Large intestine (tissue), 3 donors: ENCODE measurements around the gene PDSS2. TPM values are rescaled to one million over a fixed set of nuclear protein-coding genes. Genes with fewer than 3 reads are reported as not detected.
"Not testable (repeated sequence)": the region's sequence is repeated elsewhere in the genome, so short reads cannot be mapped to it uniquely, and the experiment has no call there.

Experiments used
- DNase-seq, 2 donors: peaks; one replicate each; pipeline versions ENCODE4 v3.0.0 to v3.0.0-alpha.2; 2013
- H3K27ac ChIP-seq: one replicate; pipeline ENCODE4 v1.5.1; 2013; ENCODE audit warnings: low read length
- H3K27me3 ChIP-seq: 2 replicates; pipeline ENCODE4 v1.6.1; 2013; ENCODE audit warnings: low read length; ENCODE audit not compliant: control insufficient read depth, insufficient read depth
- H3K36me3 ChIP-seq: 2 replicates; pipeline ENCODE4 v1.6.1; 2013; ENCODE audit warnings: low read length; ENCODE audit not compliant: control insufficient read depth, insufficient read depth
- H3K4me1 ChIP-seq: one replicate; pipeline ENCODE4 v1.6.1; 2013; ENCODE audit warnings: low read length; ENCODE audit not compliant: control insufficient read depth, insufficient read depth
- H3K4me3 ChIP-seq: one replicate; pipeline ENCODE4 v1.5.1; 2013; ENCODE audit warnings: low read length
- H3K9me3 ChIP-seq: one replicate; pipeline ENCODE4 v1.6.1; 2013; ENCODE audit warnings: mild to moderate bottlenecking, low read depth, low read length, moderate library complexity; ENCODE audit not compliant: control insufficient read depth
- WGBS: methylation state at CpG from one replicate; pipeline ENCODE4 v1.1.5; 2013; ENCODE audit warnings: low lambda C conversion rate; ENCODE audit not compliant: insufficient coverage; 5-methylcytosine and 5-hydroxymethylcytosine counted together
- polyA plus RNA-seq: library from polyadenylated mRNA; unstranded; fragments of 120-200 nt; gene quantifications from one replicate; pipeline ENCODE4 v1.2.1, GENCODE V29; 2013

The PDSS2 gene
- polyA plus RNA-seq, 1 donor, result 12.8 TPM

GRCh38 chr6:107491138-107491609 is 31.8 kb upstream of the PDSS2 start:
- WGBS, result 7% methylated on average over 3 of the region's 38 CpGs

GRCh38 chr6:107490566-107491137 is 31.3 kb upstream of the PDSS2 start:
- Histone ChIP-seq H3K4me1 (peaks cover 17% of the 10 kb centered on the region), H3K27ac (peak overlapping the region; percentile 43), H3K4me3 (peak overlapping the region; percentile 51), H3K36me3 (no peaks in the 10 kb centered on the region), H3K9me3 (peaks cover 13% of the 10 kb centered on the region), H3K27me3 (peaks cover 65% of the 10 kb centered on the region)
- no peak for DNase-seq
- no CpG with 5 or more reads among the region's 30 CpGs for WGBS

More at GRCh38 chr6:107491138-107491609, 31.8 kb upstream of the PDSS2 start:
- peaks cover 17% of the 10 kb centered on the region for H3K4me1 ChIP-seq
- H3K27ac ChIP-seq, result peak overlapping the region; percentile 43
- H3K9me3 ChIP-seq, result peaks cover 13% of the 10 kb centered on the region
- H3K36me3 ChIP-seq, result no peaks in the 10 kb centered on the region
- peak in 1 of 2 donors; percentile 50 for DNase-seq
- peak overlapping the region; percentile 51 for H3K4me3 ChIP-seq
- peaks cover 62% of the 10 kb centered on the region for H3K27me3 ChIP-seq

- Histone ChIP-seq H3K4me1 (peaks cover 17% of the 10 kb centered on the region), H3K27me3 (peaks cover 71% of the 10 kb centered on the region), H3K27ac (peak within 1 kb of the TSS; percentile 53), H3K9me3 (peaks cover 13% of the 10 kb centered on the region), H3K4me3 (peak within 1 kb of the TSS; percentile 65), H3K36me3 (no peaks in the 10 kb centered on the region)
- WGBS, result no CpG with 5 or more reads among the region's 130 CpGs
- peak in 1 of 2 donors; percentile 59 for DNase-seq
These were observed 30.5 kb upstream of the PDSS2 start, which contains the start of gene SOBP for GRCh38 chr6:107489636-107490565. Gene SOBP (plus strand): TSS chr6:107490117. CDS start chr6:107490617, 500 bp downstream.

- Histone ChIP-seq H3K4me1 (peaks cover 17% of the 10 kb centered on the region), H3K4me3 (peak overlapping the region; percentile 65), H3K36me3 (no peaks in the 10 kb centered on the region), H3K27ac (peak overlapping the region; percentile 53), H3K27me3 (peaks cover 74% of the 10 kb centered on the region), H3K9me3 (peaks cover 13% of the 10 kb centered on the region)
- 0% methylated on average over 3 of the region's 51 CpGs for WGBS
- DNase-seq, result peak in 1 of 2 donors; percentile 68
These were observed 29.7 kb upstream of the PDSS2 start for GRCh38 chr6:107488875-107489635.

GRCh38 chr6:107488174-107488874 is 29.0 kb upstream of the PDSS2 start:
- peak overlapping the region; percentile 65 for H3K4me3 ChIP-seq
- no CpG with 5 or more reads among the region's 27 CpGs for WGBS
- no peak overlapping the region for H3K27ac ChIP-seq
- no peak for DNase-seq
- peaks cover 73% of the 10 kb centered on the region for H3K27me3 ChIP-seq
- peaks cover 13% of the 10 kb centered on the region for H3K9me3 ChIP-seq
- H3K36me3 ChIP-seq, result no peaks in the 10 kb centered on the region
- peaks cover 17% of the 10 kb centered on the region for H3K4me1 ChIP-seq

GRCh38 chr6:107485157-107485556 is 25.8 kb upstream of the PDSS2 start:
- Histone ChIP-seq H3K4me1 (peaks cover 13% of the 10 kb centered on the region), H3K36me3 (no peaks in the 10 kb centered on the region), H3K9me3 (peaks cover 7% of the 10 kb centered on the region), H3K27me3 (peaks cover 55% of the 10 kb centered on the region), H3K27ac (no peak overlapping the region), H3K4me3 (no peak overlapping the region)
- WGBS, result no CpG with 5 or more reads among the region's 4 CpGs
- no peak for DNase-seq

- Histone ChIP-seq H3K4me3 (no peak overlapping the region), H3K4me1 (no peaks in the 10 kb centered on the region), H3K27me3 (peaks cover 14% of the 10 kb centered on the region), H3K36me3 (no peaks in the 10 kb centered on the region), H3K9me3 (no peaks in the 10 kb centered on the region), H3K27ac (no peak overlapping the region)
- no peak for DNase-seq
- WGBS, result 71% methylated on average over 2 of the region's 4 CpGs
These were observed 19.8 kb upstream of the PDSS2 start for GRCh38 chr6:107479089-107479690.

GRCh38 chr6:107475826-107476225 is 16.5 kb upstream of the PDSS2 start:
- not testable (repeated sequence) for H3K4me1 ChIP-seq, DNase-seq, H3K9me3 ChIP-seq, H3K36me3 ChIP-seq, H3K4me3 ChIP-seq, H3K27me3 ChIP-seq, H3K27ac ChIP-seq
- no CpG with 5 or more reads among the region's 3 CpGs for WGBS

- not testable (repeated sequence) for H3K9me3 ChIP-seq, H3K27ac ChIP-seq, H3K4me1 ChIP-seq, H3K36me3 ChIP-seq, H3K4me3 ChIP-seq, DNase-seq, H3K27me3 ChIP-seq
- 100% methylated on average over 1 of the region's 3 CpGs for WGBS
These were observed 16.0 kb upstream of the PDSS2 start for GRCh38 chr6:107475360-107475759.
